GM23338 (cell line): ENCODE measurements around the gene ADM2. TPM values are rescaled to one million over a fixed set of nuclear protein-coding genes. Genes with fewer than 3 reads are reported as not detected.

ENCODE experiments used
- ATAC-seq: fragments of 200-7000 bp; cut with Tn5 transposase; 3 replicates; pipeline ENCODE4 v1.9.1; 2020
- DNase-seq: peaks from one replicate; pipeline ENCODE4 v3.0.0-alpha.2; 2015; ENCODE audit warnings: low spot score
- H2AFZ ChIP-seq: fragments of 200-600 bp; sonication (generic); 2 replicates; pipeline ENCODE4 v1.8.0; 2016; ENCODE audit warnings: antibody characterized with exemption, mild to moderate bottlenecking, moderate library complexity
- H3F3A ChIP-seq: fragments of 200-600 bp; sonication (generic); replicated peaks from 2 replicates; pipeline ENCODE4 v1.8.0; 2017; ENCODE audit warnings: antibody characterized with exemption, mixed run types, low read depth
- H3K27ac ChIP-seq: fragments of 200-600 bp; sonication (generic); 2 replicates; pipeline ENCODE4 v1.6.1; 2016; ENCODE audit warnings: low read depth
- H3K27me3 ChIP-seq: fragments of 200-600 bp; sonication (generic); 2 replicates; pipeline ENCODE4 v1.8.0; 2016; ENCODE audit warnings: mild to moderate bottlenecking, mixed run types, moderate library complexity; ENCODE audit not compliant: insufficient read depth
- H3K36me3 ChIP-seq: fragments of 200-600 bp; sonication (generic); 2 replicates; pipeline ENCODE4 v1.8.0; 2016; ENCODE audit warnings: mild to moderate bottlenecking; ENCODE audit not compliant: insufficient read depth
- H3K4me1 ChIP-seq: fragments of 200-600 bp; sonication (generic); 2 replicates; pipeline ENCODE4 v1.8.0; 2016; ENCODE audit warnings: mild to moderate bottlenecking, moderate library complexity; ENCODE audit not compliant: insufficient read depth
- H3K4me2 ChIP-seq: fragments of 200-600 bp; sonication (generic); 2 replicates; pipeline ENCODE4 v1.7.1; 2017; ENCODE audit warnings: mixed run types
- H3K4me3 ChIP-seq: fragments of 200-600 bp; sonication (generic); 2 replicates; pipeline ENCODE4 v1.6.1; 2016; ENCODE audit warnings: mixed run types
- H3K79me2 ChIP-seq: fragments of 200-600 bp; sonication (generic); replicated peaks from 2 replicates; pipeline ENCODE4 v1.8.0; 2017; ENCODE audit warnings: mild to moderate bottlenecking; ENCODE audit not compliant: insufficient read depth
- H3K9me2 ChIP-seq: fragments of 200-600 bp; sonication (generic); 2 replicates; pipeline ENCODE4 v1.8.0; 2017; ENCODE audit not compliant: insufficient read depth
- H4K20me1 ChIP-seq: fragments of 200-600 bp; sonication (generic); replicated peaks from 2 replicates; pipeline ENCODE4 v1.8.0; 2017; ENCODE audit warnings: mild to moderate bottlenecking; ENCODE audit not compliant: insufficient read depth
- H3K27ac Mint-ChIP-seq: 2 replicates; pipeline ENCODE4 v1.8.0; 2020; ENCODE audit warnings: inconsistent platforms, mild to moderate bottlenecking, moderate library complexity, mixed read lengths
- H3K27me3 Mint-ChIP-seq: 3 replicates; pipeline ENCODE4 v1.8.0; 2022; ENCODE audit warnings: low read depth, mild to moderate bottlenecking, moderate library complexity, mixed read lengths, inconsistent platforms; ENCODE audit not compliant: insufficient read depth, poor library complexity
- H3K36me3 Mint-ChIP-seq: 3 replicates; pipeline ENCODE4 v1.8.0; 2021; ENCODE audit warnings: low read depth, mild to moderate bottlenecking, inconsistent platforms, moderate library complexity, mixed read lengths
- H3K4me1 Mint-ChIP-seq: 3 replicates; pipeline ENCODE4 v1.8.0; 2020; ENCODE audit warnings: mild to moderate bottlenecking, inconsistent platforms, mixed read lengths
- H3K4me3 Mint-ChIP-seq: 3 replicates; pipeline ENCODE4 v1.8.0; 2021; ENCODE audit warnings: moderate library complexity, mild to moderate bottlenecking, inconsistent platforms, mixed read lengths
- H3K9me3 Mint-ChIP-seq: 3 replicates; pipeline ENCODE4 v1.8.0; 2020; ENCODE audit warnings: moderate library complexity, mild to moderate bottlenecking, inconsistent platforms, mixed read lengths
- CREB1 ChIP-seq: fragments of 250-450 bp; sonication (Bioruptor Pico); IDR thresholded peaks from 2 replicates; pipeline ENCODE4 v1.5.0; 2020; ENCODE audit warnings: low read depth, mild to moderate bottlenecking, moderate library complexity
- EZH2 ChIP-seq: fragments of 200-600 bp; sonication (generic); IDR thresholded peaks from one replicate; pipeline ENCODE4 v1.8.0; 2017; ENCODE audit warnings: antibody characterized with exemption, mild to moderate bottlenecking, low read depth; ENCODE audit not compliant: unreplicated experiment
- EZH2phosphoT487 ChIP-seq: fragments of 200-600 bp; sonication (generic); IDR thresholded peaks from one replicate; pipeline ENCODE4 v1.8.1; 2018; ENCODE audit warnings: antibody characterized with exemption; ENCODE audit not compliant: unreplicated experiment
- JUNB ChIP-seq: IDR thresholded peaks from one replicate; pipeline ENCODE4 v1.6.1; 2016; ENCODE audit warnings: antibody characterized with exemption; ENCODE audit not compliant: unreplicated experiment
- NANOG ChIP-seq: IDR thresholded peaks from 2 replicates; pipeline ENCODE4 v1.6.1; 2016; ENCODE audit warnings: antibody characterized with exemption, borderline replicate concordance
- POLR2AphosphoS5 ChIP-seq: IDR thresholded peaks from 2 replicates; pipeline ENCODE4 v1.6.1; 2016; ENCODE audit warnings: antibody characterized with exemption, low read depth
- STAT1 ChIP-seq: IDR thresholded peaks from one replicate; pipeline ENCODE4 v1.6.1; 2016; ENCODE audit warnings: antibody characterized with exemption; ENCODE audit not compliant: unreplicated experiment
- ZNF114 ChIP-seq: fragments of 250-450 bp; sonication (Bioruptor Pico); IDR thresholded peaks from 2 replicates; pipeline ENCODE4 v1.5.0; 2020; ENCODE audit warnings: mild to moderate bottlenecking, moderate library complexity
- ZNF331 ChIP-seq: fragments of 250-450 bp; sonication (Bioruptor Pico); IDR thresholded peaks from 2 replicates; pipeline ENCODE4 v1.5.0; 2020; ENCODE audit warnings: low read depth, mild to moderate bottlenecking, moderate library complexity
- polyA plus RNA-seq: library from polyadenylated mRNA; unstranded; fragments of >200 nt; fragmentation: Nextera tagmentation; extraction: Ambion mirVana; gene quantifications from 2 replicates; pipeline ENCODE4 v1.2.1, GENCODE V29; 2016
- total RNA-seq: library from RNA; depleted of rRNA; stranded (reverse); fragments of >200 nt; shearing (Covaris generic); gene quantifications from 2 replicates; pipeline ENCODE4 v1.2.3, GENCODE V29; 2014
- TF ChIP-seq, protein P1 (sequence below): fragments of 250-450 bp; sonication (Bioruptor Pico); IDR thresholded peaks from 2 replicates; pipeline ENCODE4 v1.5.0; 2020; ENCODE audit warnings: mild to moderate bottlenecking, moderate library complexity
- TF ChIP-seq, protein P2 (sequence below), 2 experiments: fragments of 200-600 bp in 1 of 2; sonication (generic) in 1 of 2; conservative IDR thresholded peaks; 2 replicates each; pipeline versions ENCODE4 v1.5.1 to v1.6.1; 2016 to 2017; ENCODE audit warnings: antibody characterized with exemption in 2 of 2, low read depth in 2 of 2, mild to moderate bottlenecking in 2 of 2, moderate library complexity in 1 of 2
- TF ChIP-seq, protein P3 (sequence below): IDR thresholded peaks from 2 replicates; pipeline ENCODE4 v1.6.1; 2016; ENCODE audit warnings: antibody characterized with exemption
- TF ChIP-seq, protein P4 (sequence below): IDR thresholded peaks from one replicate; pipeline ENCODE4 v1.6.1; 2018; ENCODE audit warnings: antibody characterized with exemption; ENCODE audit not compliant: unreplicated experiment

Gene ADM2
- total and polyA plus RNA-seq, 2 experiments from 2014 or later: 3.3 to 7.1 TPM

DNA sequence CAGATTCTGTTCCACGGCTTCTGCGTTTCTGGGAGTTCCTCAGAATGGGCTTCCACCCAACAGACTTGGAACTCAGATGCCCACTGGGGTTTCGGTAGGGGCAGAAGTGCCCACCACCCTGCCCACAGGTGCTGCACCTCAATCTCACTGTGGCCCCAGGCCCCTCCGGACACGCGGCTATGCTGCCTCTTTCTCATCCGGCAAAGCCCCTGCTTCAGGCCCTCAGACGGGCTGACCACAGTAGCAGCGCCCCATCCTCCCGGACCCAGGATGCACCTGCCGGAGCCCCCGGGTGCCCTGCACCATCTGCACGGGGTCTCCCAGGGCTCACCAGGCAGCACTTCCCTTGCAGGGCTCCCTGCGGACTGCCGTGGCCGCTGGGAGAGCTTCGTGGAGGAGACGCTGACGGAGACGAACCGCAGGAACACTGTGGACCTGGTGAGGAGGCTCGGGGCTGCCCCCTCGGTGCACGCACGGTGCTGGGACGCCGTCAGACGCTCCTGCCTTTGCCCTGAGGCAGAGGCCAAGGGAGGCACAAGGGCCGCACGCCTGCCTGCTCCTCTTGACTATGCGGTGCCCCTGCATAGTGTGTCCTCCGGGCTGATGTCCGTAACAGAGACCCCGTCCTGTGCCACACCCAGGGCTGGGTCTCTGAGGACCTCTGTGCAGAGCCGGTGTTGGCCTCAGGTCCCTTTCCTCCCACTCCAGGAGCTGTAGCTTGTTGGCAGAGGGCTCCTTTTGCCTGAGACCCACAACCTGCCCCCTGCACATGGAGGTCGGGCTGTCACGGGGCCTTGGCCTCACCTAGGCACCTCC lies 45.1 kb upstream of the ADM2 start:
- no peaks in the 10 kb centered on the region for H3K9me3 Mint-ChIP-seq
- Histone ChIP-seq H3K36me3 (no peaks in the 10 kb centered on the region; the same call in 1 of the 2 replicates), H3K4me3 (no peak overlapping the region), H3K9me2 (no peaks in the 10 kb centered on the region), H3K27ac (no peak overlapping the region), H2AFZ (no peak overlapping the region), H3K4me2 (no peak overlapping the region), H3K27me3 (no peaks in the 10 kb centered on the region), H3K4me1 (no peaks in the 10 kb centered on the region), H3F3A (no peaks in the 10 kb centered on the region), H3K79me2 (no peaks in the 10 kb centered on the region), H4K20me1 (no peaks in the 10 kb centered on the region)
- H3K4me3 Mint-ChIP-seq: no peak overlapping the region
- H3K36me3 Mint-ChIP-seq: peaks cover 10% of the 10 kb centered on the region; the same call in 2 of the 3 replicates
- DNase-seq (no peak), ATAC-seq (no peak)
- no peaks in the 10 kb centered on the region for H3K4me1 Mint-ChIP-seq
- no peak overlapping the region for H3K27ac Mint-ChIP-seq
- TF ChIP-seq JUNB (no peak), NANOG (no peak), EZH2 (no peak), EZH2phosphoT487 (no peak), STAT1 (no peak), POLR2AphosphoS5 (no peak), ZNF331 (CRISPR knock-in tag) (no peak), CREB1 (no peak), ZNF114 (CRISPR knock-in tag) (no peak)
- TF ChIP-seq, protein P1, sequence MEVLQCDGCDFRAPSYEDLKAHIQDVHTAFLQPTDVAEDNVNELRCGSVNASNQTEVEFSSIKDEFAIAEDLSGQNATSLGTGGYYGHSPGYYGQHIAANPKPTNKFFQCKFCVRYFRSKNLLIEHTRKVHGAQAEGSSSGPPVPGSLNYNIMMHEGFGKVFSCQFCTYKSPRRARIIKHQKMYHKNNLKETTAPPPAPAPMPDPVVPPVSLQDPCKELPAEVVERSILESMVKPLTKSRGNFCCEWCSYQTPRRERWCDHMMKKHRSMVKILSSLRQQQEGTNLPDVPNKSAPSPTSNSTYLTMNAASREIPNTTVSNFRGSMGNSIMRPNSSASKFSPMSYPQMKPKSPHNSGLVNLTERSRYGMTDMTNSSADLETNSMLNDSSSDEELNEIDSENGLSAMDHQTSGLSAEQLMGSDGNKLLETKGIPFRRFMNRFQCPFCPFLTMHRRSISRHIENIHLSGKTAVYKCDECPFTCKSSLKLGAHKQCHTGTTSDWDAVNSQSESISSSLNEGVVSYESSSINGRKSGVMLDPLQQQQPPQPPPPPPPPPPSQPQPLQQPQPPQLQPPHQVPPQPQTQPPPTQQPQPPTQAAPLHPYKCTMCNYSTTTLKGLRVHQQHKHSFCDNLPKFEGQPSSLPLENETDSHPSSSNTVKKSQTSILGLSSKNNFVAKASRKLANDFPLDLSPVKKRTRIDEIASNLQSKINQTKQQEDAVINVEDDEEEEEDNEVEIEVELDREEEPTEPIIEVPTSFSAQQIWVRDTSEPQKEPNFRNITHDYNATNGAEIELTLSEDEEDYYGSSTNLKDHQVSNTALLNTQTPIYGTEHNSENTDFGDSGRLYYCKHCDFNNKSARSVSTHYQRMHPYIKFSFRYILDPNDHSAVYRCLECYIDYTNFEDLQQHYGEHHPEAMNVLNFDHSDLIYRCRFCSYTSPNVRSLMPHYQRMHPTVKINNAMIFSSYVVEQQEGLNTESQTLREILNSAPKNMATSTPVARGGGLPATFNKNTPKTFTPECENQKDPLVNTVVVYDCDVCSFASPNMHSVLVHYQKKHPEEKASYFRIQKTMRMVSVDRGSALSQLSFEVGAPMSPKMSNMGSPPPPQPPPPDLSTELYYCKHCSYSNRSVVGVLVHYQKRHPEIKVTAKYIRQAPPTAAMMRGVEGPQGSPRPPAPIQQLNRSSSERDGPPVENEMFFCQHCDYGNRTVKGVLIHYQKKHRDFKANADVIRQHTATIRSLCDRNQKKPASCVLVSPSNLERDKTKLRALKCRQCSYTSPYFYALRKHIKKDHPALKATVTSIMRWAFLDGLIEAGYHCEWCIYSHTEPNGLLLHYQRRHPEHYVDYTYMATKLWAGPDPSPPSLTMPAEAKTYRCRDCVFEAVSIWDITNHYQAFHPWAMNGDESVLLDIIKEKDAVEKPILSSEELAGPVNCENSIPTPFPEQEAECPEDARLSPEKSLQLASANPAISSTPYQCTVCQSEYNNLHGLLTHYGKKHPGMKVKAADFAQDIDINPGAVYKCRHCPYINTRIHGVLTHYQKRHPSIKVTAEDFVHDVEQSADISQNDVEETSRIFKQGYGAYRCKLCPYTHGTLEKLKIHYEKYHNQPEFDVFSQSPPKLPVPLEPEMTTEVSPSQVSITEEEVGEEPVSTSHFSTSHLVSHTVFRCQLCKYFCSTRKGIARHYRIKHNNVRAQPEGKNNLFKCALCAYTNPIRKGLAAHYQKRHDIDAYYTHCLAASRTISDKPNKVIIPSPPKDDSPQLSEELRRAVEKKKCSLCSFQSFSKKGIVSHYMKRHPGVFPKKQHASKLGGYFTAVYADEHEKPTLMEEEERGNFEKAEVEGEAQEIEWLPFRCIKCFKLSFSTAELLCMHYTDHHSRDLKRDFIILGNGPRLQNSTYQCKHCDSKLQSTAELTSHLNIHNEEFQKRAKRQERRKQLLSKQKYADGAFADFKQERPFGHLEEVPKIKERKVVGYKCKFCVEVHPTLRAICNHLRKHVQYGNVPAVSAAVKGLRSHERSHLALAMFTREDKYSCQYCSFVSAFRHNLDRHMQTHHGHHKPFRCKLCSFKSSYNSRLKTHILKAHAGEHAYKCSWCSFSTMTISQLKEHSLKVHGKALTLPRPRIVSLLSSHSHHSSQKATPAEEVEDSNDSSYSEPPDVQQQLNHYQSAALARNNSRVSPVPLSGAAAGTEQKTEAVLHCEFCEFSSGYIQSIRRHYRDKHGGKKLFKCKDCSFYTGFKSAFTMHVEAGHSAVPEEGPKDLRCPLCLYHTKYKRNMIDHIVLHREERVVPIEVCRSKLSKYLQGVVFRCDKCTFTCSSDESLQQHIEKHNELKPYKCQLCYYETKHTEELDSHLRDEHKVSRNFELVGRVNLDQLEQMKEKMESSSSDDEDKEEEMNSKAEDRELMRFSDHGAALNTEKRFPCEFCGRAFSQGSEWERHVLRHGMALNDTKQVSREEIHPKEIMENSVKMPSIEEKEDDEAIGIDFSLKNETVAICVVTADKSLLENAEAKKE (CRISPR knock-in tag): no peak
- TF ChIP-seq, protein P2, sequence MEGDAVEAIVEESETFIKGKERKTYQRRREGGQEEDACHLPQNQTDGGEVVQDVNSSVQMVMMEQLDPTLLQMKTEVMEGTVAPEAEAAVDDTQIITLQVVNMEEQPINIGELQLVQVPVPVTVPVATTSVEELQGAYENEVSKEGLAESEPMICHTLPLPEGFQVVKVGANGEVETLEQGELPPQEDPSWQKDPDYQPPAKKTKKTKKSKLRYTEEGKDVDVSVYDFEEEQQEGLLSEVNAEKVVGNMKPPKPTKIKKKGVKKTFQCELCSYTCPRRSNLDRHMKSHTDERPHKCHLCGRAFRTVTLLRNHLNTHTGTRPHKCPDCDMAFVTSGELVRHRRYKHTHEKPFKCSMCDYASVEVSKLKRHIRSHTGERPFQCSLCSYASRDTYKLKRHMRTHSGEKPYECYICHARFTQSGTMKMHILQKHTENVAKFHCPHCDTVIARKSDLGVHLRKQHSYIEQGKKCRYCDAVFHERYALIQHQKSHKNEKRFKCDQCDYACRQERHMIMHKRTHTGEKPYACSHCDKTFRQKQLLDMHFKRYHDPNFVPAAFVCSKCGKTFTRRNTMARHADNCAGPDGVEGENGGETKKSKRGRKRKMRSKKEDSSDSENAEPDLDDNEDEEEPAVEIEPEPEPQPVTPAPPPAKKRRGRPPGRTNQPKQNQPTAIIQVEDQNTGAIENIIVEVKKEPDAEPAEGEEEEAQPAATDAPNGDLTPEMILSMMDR (conservative IDR thresholded peaks at IDR 0.05; ENCODE audit: low read depth in 2 of 2): no peak
- TF ChIP-seq, protein P3, sequence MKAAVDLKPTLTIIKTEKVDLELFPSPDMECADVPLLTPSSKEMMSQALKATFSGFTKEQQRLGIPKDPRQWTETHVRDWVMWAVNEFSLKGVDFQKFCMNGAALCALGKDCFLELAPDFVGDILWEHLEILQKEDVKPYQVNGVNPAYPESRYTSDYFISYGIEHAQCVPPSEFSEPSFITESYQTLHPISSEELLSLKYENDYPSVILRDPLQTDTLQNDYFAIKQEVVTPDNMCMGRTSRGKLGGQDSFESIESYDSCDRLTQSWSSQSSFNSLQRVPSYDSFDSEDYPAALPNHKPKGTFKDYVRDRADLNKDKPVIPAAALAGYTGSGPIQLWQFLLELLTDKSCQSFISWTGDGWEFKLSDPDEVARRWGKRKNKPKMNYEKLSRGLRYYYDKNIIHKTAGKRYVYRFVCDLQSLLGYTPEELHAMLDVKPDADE: no peak
- TF ChIP-seq, protein P4, sequence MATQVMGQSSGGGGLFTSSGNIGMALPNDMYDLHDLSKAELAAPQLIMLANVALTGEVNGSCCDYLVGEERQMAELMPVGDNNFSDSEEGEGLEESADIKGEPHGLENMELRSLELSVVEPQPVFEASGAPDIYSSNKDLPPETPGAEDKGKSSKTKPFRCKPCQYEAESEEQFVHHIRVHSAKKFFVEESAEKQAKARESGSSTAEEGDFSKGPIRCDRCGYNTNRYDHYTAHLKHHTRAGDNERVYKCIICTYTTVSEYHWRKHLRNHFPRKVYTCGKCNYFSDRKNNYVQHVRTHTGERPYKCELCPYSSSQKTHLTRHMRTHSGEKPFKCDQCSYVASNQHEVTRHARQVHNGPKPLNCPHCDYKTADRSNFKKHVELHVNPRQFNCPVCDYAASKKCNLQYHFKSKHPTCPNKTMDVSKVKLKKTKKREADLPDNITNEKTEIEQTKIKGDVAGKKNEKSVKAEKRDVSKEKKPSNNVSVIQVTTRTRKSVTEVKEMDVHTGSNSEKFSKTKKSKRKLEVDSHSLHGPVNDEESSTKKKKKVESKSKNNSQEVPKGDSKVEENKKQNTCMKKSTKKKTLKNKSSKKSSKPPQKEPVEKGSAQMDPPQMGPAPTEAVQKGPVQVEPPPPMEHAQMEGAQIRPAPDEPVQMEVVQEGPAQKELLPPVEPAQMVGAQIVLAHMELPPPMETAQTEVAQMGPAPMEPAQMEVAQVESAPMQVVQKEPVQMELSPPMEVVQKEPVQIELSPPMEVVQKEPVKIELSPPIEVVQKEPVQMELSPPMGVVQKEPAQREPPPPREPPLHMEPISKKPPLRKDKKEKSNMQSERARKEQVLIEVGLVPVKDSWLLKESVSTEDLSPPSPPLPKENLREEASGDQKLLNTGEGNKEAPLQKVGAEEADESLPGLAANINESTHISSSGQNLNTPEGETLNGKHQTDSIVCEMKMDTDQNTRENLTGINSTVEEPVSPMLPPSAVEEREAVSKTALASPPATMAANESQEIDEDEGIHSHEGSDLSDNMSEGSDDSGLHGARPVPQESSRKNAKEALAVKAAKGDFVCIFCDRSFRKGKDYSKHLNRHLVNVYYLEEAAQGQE: no peak
- peaks cover 9% of the 10 kb centered on the region for H3K27me3 Mint-ChIP-seq
